ENCODE measurements around the gene DCAF4. TPM values are rescaled to one million over a fixed set of nuclear protein-coding genes. Genes with fewer than 3 reads are reported as not detected.

Gene DCAF4, protein sequence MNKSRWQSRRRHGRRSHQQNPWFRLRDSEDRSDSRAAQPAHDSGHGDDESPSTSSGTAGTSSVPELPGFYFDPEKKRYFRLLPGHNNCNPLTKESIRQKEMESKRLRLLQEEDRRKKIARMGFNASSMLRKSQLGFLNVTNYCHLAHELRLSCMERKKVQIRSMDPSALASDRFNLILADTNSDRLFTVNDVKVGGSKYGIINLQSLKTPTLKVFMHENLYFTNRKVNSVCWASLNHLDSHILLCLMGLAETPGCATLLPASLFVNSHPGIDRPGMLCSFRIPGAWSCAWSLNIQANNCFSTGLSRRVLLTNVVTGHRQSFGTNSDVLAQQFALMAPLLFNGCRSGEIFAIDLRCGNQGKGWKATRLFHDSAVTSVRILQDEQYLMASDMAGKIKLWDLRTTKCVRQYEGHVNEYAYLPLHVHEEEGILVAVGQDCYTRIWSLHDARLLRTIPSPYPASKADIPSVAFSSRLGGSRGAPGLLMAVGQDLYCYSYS
- total RNA-seq: 12.2 and 20.5 TPM in 2 replicates

DNA sequence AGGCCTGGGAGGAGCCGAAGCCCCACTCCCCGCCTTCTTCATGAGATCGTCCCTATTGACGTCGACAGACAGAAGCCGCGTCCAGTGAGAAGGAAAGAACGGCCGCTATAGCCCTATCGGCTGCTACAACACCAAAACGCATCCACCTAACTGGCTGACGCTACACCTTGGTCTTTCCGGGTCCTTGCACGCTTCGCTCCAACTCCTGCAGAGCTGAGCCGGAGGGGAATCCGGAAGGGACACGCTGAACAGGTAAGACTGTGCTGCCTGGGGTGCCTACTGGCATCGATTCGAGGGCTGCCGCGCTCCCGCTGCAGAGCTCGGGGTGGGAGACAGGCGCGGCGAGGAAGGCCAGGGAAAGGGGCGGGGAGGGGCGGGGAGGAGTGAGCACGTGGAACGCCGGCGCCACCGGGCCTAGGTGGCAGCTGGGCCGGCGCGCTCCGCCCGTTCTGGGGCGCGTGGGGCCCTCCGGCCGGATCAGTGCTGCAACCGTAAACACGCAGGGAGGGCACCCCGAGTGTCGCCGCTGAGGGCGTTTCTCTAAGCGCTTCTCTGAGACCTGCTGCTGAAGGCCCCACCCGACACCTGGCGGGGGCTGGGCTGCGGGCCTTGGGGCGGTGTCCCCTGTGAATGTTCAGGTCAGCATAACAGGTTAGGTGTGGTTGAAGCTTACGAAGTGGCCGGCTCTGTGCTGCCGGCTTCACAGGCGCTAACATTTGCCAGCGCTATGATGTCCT, at the start of gene DCAF4:
TSS of gene DCAF4 (plus strand) at position 173 of the 737 bp plus-strand sequence. CDS start 11,515 bp downstream, outside the sequence.

DNA sequence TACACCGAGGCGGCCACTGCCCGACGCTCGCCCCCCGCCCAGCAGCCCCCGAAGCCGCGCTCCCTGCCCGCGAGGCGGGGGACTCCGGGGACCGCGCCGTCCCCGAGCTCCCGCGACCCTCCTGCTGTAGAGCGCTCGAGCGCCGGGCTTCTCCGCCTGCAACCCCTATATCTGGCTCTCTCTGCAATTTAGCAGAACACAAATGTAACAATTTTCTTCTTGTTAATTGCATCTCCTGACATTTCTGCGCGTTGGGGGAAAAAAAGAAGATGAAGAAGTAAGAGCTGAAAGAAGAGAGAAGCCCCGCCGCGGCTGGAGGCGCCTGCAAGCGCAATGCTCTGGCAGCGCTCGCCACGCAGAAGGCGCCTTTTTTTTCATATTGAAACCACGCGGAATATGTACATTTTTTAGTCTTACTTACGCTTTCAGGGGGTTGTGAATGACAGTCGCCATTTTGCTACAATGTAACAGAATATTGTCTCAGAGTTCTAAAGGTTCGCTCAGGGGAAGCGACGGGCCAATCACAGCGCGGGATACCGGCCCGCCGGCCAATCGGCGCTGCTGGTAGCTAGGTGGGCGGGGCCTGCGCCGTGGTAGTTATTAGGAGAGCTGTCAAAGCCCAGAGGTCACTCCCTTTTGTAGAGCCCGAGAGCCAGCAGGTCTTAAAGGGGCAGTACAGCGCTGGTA, 32.5 kb upstream of the DCAF4 start, which contains the start of gene DPF3:
TSS of gene DPF3 (minus strand) at position 466 of the 687 bp plus-strand sequence. CDS start at position 453, 13 bp downstream.

Other genes with a start within 250 kb of the DCAF4 start
- 4.6 and 5.5 TPM in 2 replicates for gene DPF3, start 32.4 kb upstream of the DCAF4 start, total RNA-seq
- gene ZFYVE1, start 100.6 kb downstream of the DCAF4 start, total RNA-seq: 10.6 and 10.9 TPM in 2 replicates
- 13.1 and 19.7 TPM in 2 replicates for gene RBM25, start 132.1 kb downstream of the DCAF4 start, total RNA-seq
- gene PSEN1, start 210.0 kb downstream of the DCAF4 start, total RNA-seq: 28.5 and 30.3 TPM in 2 replicates

Data from bronchus fibroblast of lung (primary cell).